Prostate gland (tissue), 2 donors: ENCODE measurements around the gene ZNF839. TPM values are rescaled to one million over a fixed set of nuclear protein-coding genes. Genes with fewer than 3 reads are reported as not detected.
A peak's percentile ranks its signal among the peaks of the same experiment; 100 is the strongest.

Source experiments
- DNase-seq: peaks from one replicate; pipeline ENCODE4 v3.0.0-alpha.2; 2019; ENCODE audit warnings: low spot score
- H3K27ac ChIP-seq, 2 donors: fragments of 200-600 bp; sonication (generic); 2 replicates each; pipeline ENCODE4 v1.5.1; 2017 to 2019
- H3K27me3 ChIP-seq: fragments of 200-600 bp; sonication (generic); replicated peaks from 2 replicates; pipeline ENCODE4 v1.5.1; 2019; ENCODE audit not compliant: insufficient read depth
- H3K36me3 ChIP-seq, 2 donors: fragments of 200-600 bp; sonication (generic); 1 replicate in 1 of 2; 2 replicates in 1 of 2; pipeline versions ENCODE4 v1.5.1 to v1.8.1; 2017 to 2019
- H3K4me1 ChIP-seq: fragments of 200-600 bp; sonication (generic); replicated peaks from 2 replicates; pipeline ENCODE4 v1.5.1; 2019
- H3K4me3 ChIP-seq, 2 donors: fragments of 200-600 bp; sonication (generic); 2 replicates each; pipeline ENCODE4 v1.5.1; 2017 to 2019
- H3K9me3 ChIP-seq: fragments of 200-600 bp; sonication (generic); 2 replicates; pipeline ENCODE4 v1.5.1; 2017
- POLR2A ChIP-seq: fragments of 450-650 bp; IDR thresholded peaks from one replicate; pipeline ENCODE4 v1.6.1; 2016; ENCODE audit warnings: antibody characterized with exemption, mild to moderate bottlenecking
- POLR2AphosphoS5 ChIP-seq: sonication (generic); formaldehyde crosslinking; IDR thresholded peaks from one replicate; pipeline ENCODE4 v1.6.1; 2017; ENCODE audit warnings: antibody characterized with exemption
- WGBS: methylation state at CpG from one replicate; pipeline ENCODE4 v1.1.5; 2018; 5-methylcytosine and 5-hydroxymethylcytosine counted together
- intact Hi-C: fragments of 100-400 bp; cut with DNase I; formaldehyde crosslinking; loops from one replicate; pipeline ENCODE4 v1.14.2; 2022
- total RNA-seq, 2 donors: library from RNA; depleted of rRNA; stranded (reverse); fragments of >200 nt; gene quantifications; one replicate each; pipeline ENCODE4 v1.1.0, GENCODE V29; 2016
- TF ChIP-seq, protein P1 (sequence below), 4 experiments: fragments of 200-600 bp in 2 of 4; fragments of 450-650 bp in 2 of 4; sonication (generic) in 2 of 4; IDR thresholded peaks; 1 replicate in 3 of 4; 2 replicates in 1 of 4; pipeline ENCODE4 v1.5.1; 2016 to 2019; ENCODE audit warnings: antibody characterized with exemption in 4 of 4, mild to moderate bottlenecking in 2 of 4, moderate library complexity in 2 of 4

Gene ZNF839
- total RNA-seq, 2 donors from 2014 or later, result 11.7 to 33.8 TPM

DNA sequence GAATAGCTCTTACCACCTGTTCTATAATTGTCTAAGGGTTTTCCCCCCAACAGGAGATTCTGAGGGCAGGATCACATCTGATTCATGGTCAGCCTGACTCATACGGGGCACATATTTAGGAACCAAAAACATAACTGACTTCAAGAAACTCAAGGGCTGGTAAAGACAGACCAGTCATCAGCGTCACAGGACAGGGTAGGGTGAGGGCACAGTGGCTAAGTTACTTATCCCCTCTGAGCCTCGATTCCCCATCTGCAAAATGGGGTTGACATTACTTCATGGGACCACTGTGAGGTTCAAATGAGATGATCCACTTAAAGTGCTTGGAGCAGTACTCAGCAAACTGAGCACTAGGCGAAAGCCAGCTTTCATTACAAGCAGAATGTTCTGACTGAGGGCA, 42.5 kb downstream of the ZNF839 start:
- H3K27ac ChIP-seq, result peak overlapping the region; percentile 88 to 89
- H3K4me3 ChIP-seq, result peak overlapping the region; percentile 93 to 99
- H3K36me3 ChIP-seq, result peaks cover 0 to 4% of the 10 kb centered on the region in 2 donors
- 22% methylated on average over 4 of the region's 4 CpGs for WGBS
- TF ChIP-seq POLR2AphosphoS5, result no peak
- TF ChIP-seq POLR2A, result no peak
- TF ChIP-seq, protein P1, sequence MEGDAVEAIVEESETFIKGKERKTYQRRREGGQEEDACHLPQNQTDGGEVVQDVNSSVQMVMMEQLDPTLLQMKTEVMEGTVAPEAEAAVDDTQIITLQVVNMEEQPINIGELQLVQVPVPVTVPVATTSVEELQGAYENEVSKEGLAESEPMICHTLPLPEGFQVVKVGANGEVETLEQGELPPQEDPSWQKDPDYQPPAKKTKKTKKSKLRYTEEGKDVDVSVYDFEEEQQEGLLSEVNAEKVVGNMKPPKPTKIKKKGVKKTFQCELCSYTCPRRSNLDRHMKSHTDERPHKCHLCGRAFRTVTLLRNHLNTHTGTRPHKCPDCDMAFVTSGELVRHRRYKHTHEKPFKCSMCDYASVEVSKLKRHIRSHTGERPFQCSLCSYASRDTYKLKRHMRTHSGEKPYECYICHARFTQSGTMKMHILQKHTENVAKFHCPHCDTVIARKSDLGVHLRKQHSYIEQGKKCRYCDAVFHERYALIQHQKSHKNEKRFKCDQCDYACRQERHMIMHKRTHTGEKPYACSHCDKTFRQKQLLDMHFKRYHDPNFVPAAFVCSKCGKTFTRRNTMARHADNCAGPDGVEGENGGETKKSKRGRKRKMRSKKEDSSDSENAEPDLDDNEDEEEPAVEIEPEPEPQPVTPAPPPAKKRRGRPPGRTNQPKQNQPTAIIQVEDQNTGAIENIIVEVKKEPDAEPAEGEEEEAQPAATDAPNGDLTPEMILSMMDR (IDR thresholded peaks at IDR 0.05), result no peak
- H3K27me3 ChIP-seq, result no peaks in the 10 kb centered on the region
- H3K9me3 ChIP-seq, result no peaks in the 10 kb centered on the region
- intact Hi-C loops, result loop anchor here (5.0 to 10.0 kb wide), 4 partner anchors 40 to 145 kb away; partner anchors contain the start of gene ANKRD9
- no peak for DNase-seq
- H3K4me1 ChIP-seq, result no peaks in the 10 kb centered on the region

DNA sequence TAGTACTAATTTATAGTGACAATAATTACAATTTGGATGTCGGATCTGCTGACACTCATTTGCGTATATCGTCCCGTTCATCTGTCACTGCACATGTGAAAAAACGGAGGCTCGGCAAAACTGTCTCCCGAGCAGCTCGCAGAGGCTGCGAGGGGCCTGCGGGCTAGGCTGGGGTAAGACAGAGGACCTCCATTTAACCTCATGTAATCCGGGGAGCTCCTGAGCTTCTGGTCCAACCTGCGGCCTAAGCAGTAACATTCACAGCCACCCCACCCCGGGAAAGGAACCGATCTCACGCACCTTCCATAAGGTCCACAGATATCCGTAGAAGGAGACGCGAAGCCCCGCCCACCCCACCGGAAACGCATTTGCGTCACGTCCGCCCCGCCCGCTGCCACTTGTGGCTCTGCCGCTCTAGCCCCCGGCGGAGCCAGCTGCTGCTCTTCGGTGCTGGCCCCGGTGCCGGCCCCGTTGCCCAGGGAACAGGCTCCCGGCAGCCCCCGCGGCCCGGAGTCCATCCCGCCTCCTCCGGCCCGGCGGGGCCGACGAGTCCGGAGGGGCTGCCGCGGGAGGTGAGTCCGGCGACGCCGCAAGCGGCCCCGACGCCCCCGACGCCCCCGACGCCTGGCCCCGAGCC, 43.1 kb downstream of the ZNF839 start, which contains the start of the genes CINP and TECPR2:
Gene CINP (minus strand): TSS at position 346 of the 637 bp plus-strand sequence. CDS start 39 bp downstream, at position 307.
Gene TECPR2 (plus strand): TSS at position 397 of the 637 bp plus-strand sequence. CDS start 13,781 bp downstream, outside the sequence.
- H3K9me3 ChIP-seq, result no peaks in the 10 kb centered on the region
- DNase-seq, result peak; percentile 98
- WGBS, result under 1% methylated on average over 52 of the region's 58 CpGs
- H3K36me3 ChIP-seq, result peaks cover 0 to 1% of the 10 kb centered on the region in 2 donors
- H3K27ac ChIP-seq, result peak within 1 kb of the TSS; percentile 88 to 89
- TF ChIP-seq POLR2AphosphoS5 (peak; percentile 90), POLR2A (peak; percentile 58)
- TF ChIP-seq, protein P1 (IDR thresholded peaks at IDR 0.05), result no peak
- H3K4me1 ChIP-seq, result no peaks in the 10 kb centered on the region
- no peaks in the 10 kb centered on the region for H3K27me3 ChIP-seq
- intact Hi-C loops, result loop anchor here (5.0 to 10.0 kb wide), 4 partner anchors 40 to 145 kb away; partner anchors contain the start of gene ANKRD9
- peak within 1 kb of the TSS; percentile 93 to 99 for H3K4me3 ChIP-seq

DNA sequence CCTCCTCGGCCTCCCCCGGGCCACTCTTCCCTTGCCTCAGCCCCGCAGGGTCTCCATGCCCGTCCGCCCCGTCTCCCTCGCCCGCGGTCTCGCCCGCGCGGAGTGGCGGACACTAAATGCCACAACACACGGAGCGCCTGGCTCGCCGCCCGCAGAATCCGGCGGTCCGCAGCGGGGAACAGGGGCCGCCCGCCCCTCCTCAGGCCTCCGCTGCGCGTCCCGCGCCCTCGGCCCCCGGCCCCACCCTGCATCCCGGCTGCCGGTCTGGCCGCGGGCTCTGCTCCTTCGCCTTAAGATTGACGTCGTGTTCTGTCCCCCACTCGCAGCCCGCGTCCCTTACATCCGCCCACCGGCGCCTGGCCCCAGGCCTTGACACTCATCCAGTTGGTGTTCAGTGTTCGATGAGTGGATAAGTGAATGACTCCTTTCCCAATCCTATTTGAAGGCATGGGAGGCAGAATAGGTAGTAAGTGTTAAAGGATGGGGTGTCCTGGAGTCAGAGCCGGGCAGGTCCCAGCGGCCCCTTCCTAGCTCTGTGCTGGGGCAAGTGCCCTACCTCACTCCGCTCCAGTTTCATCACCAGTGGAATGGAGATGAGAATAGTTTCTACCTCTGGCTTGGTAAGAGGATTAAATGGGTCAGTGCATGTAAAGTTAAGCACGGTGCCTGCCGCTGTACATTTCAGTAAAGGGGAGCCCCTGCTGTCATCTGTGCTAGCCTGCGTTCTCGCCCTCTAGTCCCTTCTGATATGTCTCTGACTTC, 43.8 kb downstream of the ZNF839 start:
- WGBS, result 2% methylated on average over 53 of the region's 53 CpGs
- intact Hi-C loops, result loop anchor here (5.0 to 10.0 kb wide), 4 partner anchors 41 to 144 kb away; partner anchors contain the start of gene ANKRD9
- Histone ChIP-seq H3K4me3 (peak overlapping the region; percentile 93 to 99), H3K4me1 (no peaks in the 10 kb centered on the region), H3K36me3 (no peaks in the 10 kb centered on the region), H3K27ac (peak overlapping the region; percentile 88 to 89), H3K9me3 (no peaks in the 10 kb centered on the region), H3K27me3 (no peaks in the 10 kb centered on the region)
- DNase-seq, result peak; percentile 9
- TF ChIP-seq POLR2A, result no peak
- no peak for TF ChIP-seq POLR2AphosphoS5
- TF ChIP-seq, protein P1 (IDR thresholded peaks at IDR 0.05), result no peak

DNA sequence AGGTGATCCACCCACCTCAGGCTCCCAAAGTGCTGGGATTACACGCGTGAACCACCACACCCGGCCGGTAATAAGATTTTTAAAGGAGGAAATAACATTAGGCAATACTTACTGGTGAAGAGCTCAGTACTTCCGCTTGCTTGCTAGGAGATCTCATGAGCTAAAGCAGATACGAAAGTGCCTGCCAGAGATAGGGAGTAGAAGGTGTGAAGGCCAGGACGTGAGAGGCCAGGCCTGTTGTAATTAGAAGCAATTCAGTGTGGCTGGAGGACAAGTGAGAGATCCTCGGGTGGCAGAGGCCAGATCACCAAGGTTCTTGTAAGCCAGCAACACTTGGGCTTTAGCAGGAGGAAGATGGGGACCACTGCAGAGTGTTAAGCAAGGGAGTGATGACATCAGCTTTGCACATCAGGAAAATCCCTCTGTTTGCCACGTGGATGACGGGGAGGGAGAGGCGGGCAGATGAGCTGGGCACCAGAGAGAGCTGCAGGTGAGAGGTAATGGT, 50.8 kb downstream of the ZNF839 start:
- no peak for DNase-seq
- Histone ChIP-seq H3K4me3 (no peak overlapping the region), H3K36me3 (no peaks in the 10 kb centered on the region), H3K27me3 (no peaks in the 10 kb centered on the region), H3K27ac (no peak overlapping the region), H3K9me3 (no peaks in the 10 kb centered on the region), H3K4me1 (no peaks in the 10 kb centered on the region)
- no peak for TF ChIP-seq POLR2A
- intact Hi-C loops, result no loop called here
- 78% methylated on average over 11 of the region's 11 CpGs for WGBS

DNA sequence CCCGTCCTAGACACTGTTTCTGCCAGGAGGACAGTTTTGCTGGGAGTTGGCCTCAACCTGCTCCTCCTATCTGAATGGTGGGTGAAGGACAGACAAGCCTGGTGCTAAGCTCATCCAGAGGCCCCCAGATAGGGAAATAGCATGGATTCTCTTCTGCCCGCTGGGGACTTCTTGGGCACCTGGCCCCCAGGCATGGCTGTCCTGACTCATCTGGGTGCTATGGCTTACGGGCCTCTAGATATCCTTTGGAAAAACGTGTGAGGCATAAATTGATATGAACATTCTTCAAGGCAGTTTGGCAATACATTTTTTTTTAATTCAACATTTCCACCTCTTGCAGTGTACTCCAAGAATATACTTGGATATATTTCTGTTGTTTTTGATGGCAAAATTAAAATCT, 51.8 kb downstream of the ZNF839 start:
- Histone ChIP-seq H3K27me3 (no peaks in the 10 kb centered on the region), H3K27ac (no peak overlapping the region), H3K9me3 (no peaks in the 10 kb centered on the region), H3K36me3 (no peaks in the 10 kb centered on the region), H3K4me3 (no peak overlapping the region), H3K4me1 (no peaks in the 10 kb centered on the region)
- DNase-seq, result no peak
- TF ChIP-seq POLR2A (no peak), POLR2AphosphoS5 (no peak)
- WGBS, result 83% methylated on average over 4 of the region's 4 CpGs
- intact Hi-C loops, result no loop called here
